GM18517 (cell line): ENCODE measurements around the gene GOLGA5.

Experiments used
- ATAC-seq: cut with Tn5 transposase; IDR thresholded peaks from one replicate; pipeline ENCODE4 v1.9.1; 2021; ENCODE audit warnings: mild to moderate bottlenecking, moderate library complexity; ENCODE audit not compliant: unreplicated experiment

Gene GOLGA5

DNA sequence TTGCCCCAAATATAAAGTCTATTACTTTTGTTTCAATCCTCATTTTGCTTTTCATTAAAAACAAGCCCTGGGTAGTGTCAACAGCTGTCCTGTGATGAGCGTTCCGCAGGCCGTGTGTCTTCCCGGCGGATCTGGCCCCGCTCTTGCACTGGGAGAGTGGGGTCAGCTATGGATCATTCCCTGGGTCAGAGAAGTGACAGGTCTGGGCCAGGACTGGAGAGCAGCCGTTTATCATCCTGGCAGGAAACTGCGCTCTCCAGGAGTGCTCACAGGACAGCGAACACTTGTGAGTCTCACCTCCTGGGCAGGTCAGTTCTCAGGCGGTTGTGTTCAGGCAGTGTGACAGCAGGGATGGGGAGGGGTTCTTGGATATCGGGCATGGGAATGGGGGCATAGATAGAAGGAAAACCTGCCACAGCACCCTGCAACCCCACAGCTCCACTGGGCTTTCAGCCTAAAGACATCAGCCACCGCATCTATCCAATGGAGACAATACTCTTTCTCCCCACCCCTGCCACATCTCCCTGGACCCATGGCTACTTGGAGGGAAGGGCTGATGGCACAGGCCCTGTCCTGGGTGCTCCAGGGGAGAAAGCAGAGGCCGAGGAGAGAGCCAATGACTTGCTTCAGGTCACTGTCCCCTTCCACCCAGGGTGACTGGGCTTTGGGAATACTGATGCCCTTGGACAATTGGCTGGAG is 81.0 kb downstream of the GOLGA5 start:
- ATAC-seq: no peak

DNA sequence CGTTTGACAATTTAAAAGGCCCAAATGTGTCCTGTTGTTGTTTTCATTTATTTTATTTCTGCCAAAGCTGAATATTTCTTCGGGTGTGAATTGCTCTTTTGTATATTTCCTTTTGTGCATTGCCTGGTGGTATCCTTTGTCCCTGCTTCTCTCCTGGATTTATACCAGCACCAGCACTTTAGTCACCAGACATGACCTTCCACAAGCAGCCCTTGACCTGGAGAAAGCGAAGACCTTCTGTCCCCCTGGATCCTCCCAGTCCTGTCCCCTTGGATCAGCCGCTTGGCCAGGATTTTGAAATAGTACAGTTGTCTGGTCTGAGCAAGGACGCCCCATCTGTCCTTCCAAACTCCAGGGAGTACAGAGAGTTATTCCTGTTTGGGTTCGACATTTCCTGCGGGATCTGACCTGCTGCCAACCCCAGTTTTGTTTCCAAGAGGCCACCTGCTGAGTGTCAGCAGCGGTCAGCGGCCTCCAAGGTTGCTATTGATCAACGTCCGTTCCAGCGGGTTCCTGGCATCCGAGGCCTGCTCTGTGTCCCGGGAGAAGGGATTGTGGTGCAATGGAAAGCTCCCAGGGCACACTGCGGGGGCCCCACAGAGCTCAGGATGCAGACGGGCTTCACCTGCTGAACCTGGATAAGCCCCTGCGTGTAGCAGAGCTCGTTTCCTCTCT is 83.8 kb downstream of the GOLGA5 start:
- ATAC-seq: no peak

DNA sequence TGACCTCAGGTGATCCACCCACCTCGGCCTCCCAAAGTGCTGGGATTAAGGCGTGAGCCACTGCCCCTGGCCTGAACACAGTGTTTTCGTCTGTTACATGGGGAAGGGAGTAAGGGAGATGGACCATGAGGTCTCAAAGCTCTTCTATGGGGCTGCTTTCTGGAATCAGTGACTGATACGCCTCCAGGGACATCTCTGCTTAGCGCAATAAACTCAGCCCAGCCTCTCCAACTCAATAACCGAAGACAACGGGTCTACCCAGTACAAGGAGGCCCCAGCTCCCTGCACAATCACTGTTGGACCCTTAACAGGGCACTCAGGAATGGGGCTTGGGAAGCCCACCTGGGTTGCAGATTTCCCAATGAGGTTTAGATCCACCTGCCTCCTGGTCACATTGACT is 86.2 kb downstream of the GOLGA5 start:
- no peak for ATAC-seq

DNA sequence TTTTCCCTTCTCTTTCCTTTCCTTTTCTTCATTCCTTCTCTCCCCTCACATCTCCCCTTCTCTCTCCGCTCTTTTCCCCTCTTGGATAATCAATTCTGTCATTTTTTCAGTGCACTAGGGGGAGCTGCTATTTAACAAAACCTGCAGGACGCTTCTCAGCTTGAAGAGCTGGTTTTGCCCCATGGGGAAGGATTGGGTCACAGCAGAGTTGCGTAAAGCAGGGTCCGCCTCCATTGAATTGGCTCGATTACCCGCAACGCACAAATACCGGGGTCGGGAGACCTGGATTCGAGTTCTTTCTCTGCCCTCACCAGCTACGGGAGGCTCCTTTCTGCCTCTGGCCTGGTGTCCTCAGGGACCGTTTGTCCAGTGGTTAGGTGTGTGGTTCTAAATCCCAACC is 86.7 kb downstream of the GOLGA5 start:
- ATAC-seq: no peak

DNA sequence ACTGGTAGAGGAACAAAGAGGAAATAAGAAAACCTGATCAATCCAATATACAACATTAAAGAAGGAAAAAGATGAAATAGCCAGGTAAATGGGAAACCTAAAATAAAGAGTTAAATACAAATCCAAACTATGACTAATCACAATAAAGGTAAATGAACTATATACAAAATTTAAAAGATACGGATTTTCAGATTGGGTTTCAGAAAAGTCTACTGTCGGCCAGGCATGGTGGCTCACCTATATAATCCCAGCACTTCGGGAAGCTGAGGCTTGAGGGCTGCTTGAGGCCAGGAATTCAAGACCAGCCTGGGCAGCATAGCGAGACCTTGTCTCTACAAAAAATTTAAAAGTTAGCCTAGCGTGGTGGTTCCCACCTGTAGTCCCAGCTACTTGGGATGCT is 89.0 kb downstream of the GOLGA5 start:
- no peak for ATAC-seq

DNA sequence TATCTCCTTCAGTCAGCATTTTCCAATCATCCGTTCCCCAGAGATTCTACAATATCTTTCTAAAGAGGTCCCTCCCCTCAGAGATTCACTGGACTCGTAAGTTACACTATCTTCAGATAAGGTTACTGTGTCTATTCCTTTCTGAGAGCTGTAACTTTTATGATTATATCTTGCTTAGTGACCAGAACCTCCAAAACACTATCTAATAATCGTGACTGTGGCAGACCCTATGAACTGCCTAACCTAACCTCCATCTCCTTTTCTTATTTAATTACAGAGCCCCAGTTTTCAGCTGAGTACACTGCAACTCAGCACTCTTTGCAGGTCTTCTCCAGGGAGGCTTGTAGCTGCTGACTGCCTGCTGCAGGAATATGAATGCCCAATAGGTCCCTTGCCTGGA is 90.3 kb downstream of the GOLGA5 start:
- ATAC-seq: no peak

DNA sequence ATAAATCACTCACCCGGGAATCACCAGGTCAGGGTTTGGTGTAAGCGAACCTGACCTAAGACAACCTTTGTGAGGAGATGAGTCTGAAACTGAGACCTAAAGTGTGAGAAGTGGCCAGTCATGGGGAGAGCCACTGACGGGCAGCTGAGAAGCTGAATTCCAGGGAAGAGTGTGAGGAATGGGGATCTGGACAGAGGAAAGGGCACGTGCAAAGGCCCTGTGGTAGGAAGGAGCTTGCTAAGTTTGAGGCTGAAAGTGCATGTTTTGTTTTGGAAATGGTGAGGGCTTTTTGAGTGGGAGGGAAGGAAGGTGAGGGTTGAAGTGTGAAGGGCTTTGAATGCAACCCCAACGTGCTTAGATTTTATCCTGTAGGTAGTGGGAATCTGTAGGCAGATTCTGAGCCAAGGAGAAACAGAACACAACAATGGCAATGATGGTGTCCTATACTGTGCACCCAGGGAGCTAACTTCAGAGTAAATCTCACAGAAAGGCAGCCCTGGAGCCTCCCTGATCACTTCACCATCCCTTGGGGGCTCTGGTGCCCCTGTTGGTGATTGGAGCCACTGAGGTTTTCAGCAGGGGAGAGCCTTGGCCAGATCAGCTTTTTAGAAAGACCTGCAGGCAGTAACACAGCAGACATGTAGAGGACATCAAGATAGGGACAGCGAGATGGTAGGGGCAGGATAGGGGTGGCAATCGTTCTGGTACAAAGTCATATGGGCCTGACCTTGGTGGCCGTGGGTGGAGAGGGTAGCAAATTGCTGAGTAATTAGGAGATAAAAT is 91.4 kb downstream of the GOLGA5 start:
- no peak for ATAC-seq

DNA sequence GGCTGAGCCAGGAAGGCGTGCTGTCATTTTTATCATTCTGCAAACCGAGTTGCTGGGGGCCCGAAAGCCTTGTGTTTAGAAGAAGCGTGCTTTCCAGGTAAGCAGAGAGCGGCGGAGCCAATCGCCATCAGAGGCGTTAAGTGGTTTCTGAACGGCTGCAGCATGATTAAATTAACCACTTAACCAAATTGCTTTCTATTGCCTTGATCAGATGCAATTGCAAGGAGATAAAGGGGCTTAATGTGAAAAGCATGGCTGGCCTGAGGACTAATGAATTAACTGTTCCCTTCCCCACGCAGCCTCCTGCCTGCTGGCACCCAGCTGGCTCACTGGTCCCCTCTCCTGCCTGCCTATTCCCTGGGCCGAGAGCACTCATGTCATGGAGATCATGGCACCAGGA is 92.2 kb downstream of the GOLGA5 start:
- no peak for ATAC-seq

DNA sequence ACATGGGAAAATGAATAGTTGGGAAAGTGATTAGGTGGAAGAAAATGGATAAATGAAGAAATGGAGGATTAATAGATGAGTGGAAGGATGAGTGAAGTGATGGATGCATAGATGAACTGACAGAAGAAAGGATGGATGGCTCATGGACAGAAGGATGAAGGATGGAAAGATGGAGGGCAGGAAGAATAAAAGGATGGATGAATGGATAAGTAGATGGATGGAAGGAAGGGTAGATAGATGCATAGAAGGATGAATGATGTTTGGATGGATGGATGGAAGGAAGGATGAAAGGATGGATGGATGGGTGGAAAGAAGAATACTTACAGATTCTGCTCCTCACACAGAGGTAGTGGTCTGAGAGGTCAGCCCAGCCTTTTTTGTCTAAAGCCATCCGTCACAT is 93.1 kb downstream of the GOLGA5 start:
- ATAC-seq: no peak

DNA sequence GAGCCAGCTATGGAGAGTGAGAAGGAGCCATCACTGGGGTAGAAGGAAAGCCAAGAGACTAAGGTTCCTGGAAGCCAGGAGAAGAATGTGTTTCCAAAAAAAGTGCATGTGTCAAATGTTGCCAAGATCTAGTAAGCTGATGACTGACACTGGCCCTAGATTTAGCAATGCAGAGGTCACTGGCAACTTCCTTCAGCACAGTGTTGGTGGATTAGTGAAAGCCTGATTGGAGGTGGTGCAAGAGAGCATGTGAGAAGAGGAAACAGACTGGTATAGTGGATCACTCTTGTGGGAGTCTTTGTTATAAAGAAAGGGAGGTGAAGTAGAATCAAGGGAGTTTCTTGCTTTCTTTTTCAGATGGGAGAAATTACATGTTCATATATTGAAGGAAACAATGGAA is 94.8 kb downstream of the GOLGA5 start:
- no peak for ATAC-seq
